ENCODE data around the gene LINC00305.

The LINC00305 gene

DNA sequence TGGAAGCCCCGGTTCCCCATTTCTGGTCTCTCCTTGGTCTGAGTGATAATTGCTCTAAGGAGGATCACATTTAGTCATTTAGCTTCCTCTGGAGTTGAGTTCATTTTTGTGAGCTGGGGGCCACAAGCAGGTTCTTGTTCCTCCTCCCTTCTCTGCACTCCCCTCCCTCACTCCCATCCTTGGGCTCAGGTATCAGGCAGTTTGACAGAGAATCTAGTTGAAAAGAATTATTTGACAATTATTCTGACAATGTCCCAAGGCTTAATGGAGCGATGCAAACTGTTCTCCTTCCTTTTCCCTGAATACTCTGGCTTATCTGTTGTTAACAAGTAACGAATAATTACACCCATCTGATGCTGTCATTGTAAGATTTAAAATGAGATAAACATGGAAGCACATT is 117.5 kb downstream of the LINC00305 start:
- DNase-seq (ENCODE audit: low read depth, low spot score) = no peak
